ENCODE measurements around the gene CEACAM19. TPM values are rescaled to one million over a fixed set of nuclear protein-coding genes. Genes with fewer than 3 reads are reported as not detected.
"Not testable (repeated sequence)": the region's sequence is repeated elsewhere in the genome, so short reads cannot be mapped to it uniquely, and the experiment has no call there.

CEACAM19 gene
- total RNA-seq, 2 experiments from 2014 or later, result not detected

GRCh38 chr19:44708940-44709339, 37.7 kb downstream of the CEACAM19 start:
- ChIA-PET CTCF (ENCODE audit: unreplicated experiment) (no interaction called here), POLR2A (no interaction called here)
- DNase-seq (ENCODE audit: low spot score), result no peak
- Histone ChIP-seq H3K9me3 (ENCODE audit: low read length) (no peaks in the 10 kb centered on the region), H3K79me2 (ENCODE audit: insufficient read depth, low read depth, low read length) (no peaks in the 10 kb centered on the region), H3K36me3 (ENCODE audit: insufficient read depth, low read length) (no peaks in the 10 kb centered on the region), H3K4me2 (ENCODE audit: low read length) (no peak overlapping the region), H4K20me1 (ENCODE audit: insufficient read depth, low read length) (no peaks in the 10 kb centered on the region), H2AFZ (ENCODE audit: low read length) (no peak overlapping the region), H3K9me2 (ENCODE audit: insufficient read depth, low read length) (no peaks in the 10 kb centered on the region), H3K4me1 (ENCODE audit: insufficient read depth, low read length, poor library complexity, severe bottlenecking) (no peaks in the 10 kb centered on the region), H3K27ac (ENCODE audit: low read depth, low read length, poor library complexity, severe bottlenecking) (no peak overlapping the region), H3K4me3 (ENCODE audit: low read depth, low read length, poor library complexity, severe bottlenecking) (no peak overlapping the region)
- intact Hi-C loops (cut with micrococcal nuclease; ENCODE audit: unreplicated experiment), result no loop called here
- no TSS peak for BruUV-seq (replicated peaks)
- TF ChIP-seq EZH2phosphoT487 (IDR thresholded peaks at IDR 0.05; ENCODE audit: borderline replicate concordance, low read depth, low read length) (no peak), CTCF (conservative IDR thresholded peaks at IDR 0.05; ENCODE audit: low read length) (no peak)

- H3K79me2 ChIP-seq (ENCODE audit: insufficient read depth, low read depth, low read length); H3K27ac ChIP-seq (ENCODE audit: low read depth, low read length, poor library complexity, severe bottlenecking); BruUV-seq (replicated peaks); DNase-seq (ENCODE audit: low spot score); H3K4me1 ChIP-seq (ENCODE audit: insufficient read depth, low read length, poor library complexity, severe bottlenecking); H4K20me1 ChIP-seq (ENCODE audit: insufficient read depth, low read length); H2AFZ ChIP-seq (ENCODE audit: low read length); H3K9me3 ChIP-seq (ENCODE audit: low read length); H3K4me3 ChIP-seq (ENCODE audit: low read depth, low read length, poor library complexity, severe bottlenecking); intact Hi-C loops (cut with micrococcal nuclease; ENCODE audit: unreplicated experiment); POLR2A ChIA-PET; CTCF ChIA-PET (ENCODE audit: unreplicated experiment); H3K4me2 ChIP-seq (ENCODE audit: low read length); H3K9me2 ChIP-seq (ENCODE audit: insufficient read depth, low read length); H3K36me3 ChIP-seq (ENCODE audit: insufficient read depth, low read length): not testable (repeated sequence)
These were observed 38.4 kb downstream of the CEACAM19 start for GRCh38 chr19:44709434-44710266.

GRCh38 chr19:44710483-44710882, 39.2 kb downstream of the CEACAM19 start:
- Histone ChIP-seq H3K27ac (ENCODE audit: low read depth, low read length, poor library complexity, severe bottlenecking) (no peak overlapping the region), H3K4me2 (ENCODE audit: low read length) (no peak overlapping the region), H3K79me2 (ENCODE audit: insufficient read depth, low read depth, low read length) (no peaks in the 10 kb centered on the region), H3K4me1 (ENCODE audit: insufficient read depth, low read length, poor library complexity, severe bottlenecking) (no peaks in the 10 kb centered on the region), H3K9me2 (ENCODE audit: insufficient read depth, low read length) (no peaks in the 10 kb centered on the region), H3K9me3 (ENCODE audit: low read length) (peaks cover 11% of the 10 kb centered on the region; the same call in 1 of the 2 replicates), H3K4me3 (ENCODE audit: low read depth, low read length, poor library complexity, severe bottlenecking) (no peak overlapping the region), H3K36me3 (ENCODE audit: insufficient read depth, low read length) (no peaks in the 10 kb centered on the region), H2AFZ (ENCODE audit: low read length) (no peak overlapping the region), H4K20me1 (ENCODE audit: insufficient read depth, low read length) (no peaks in the 10 kb centered on the region)
- intact Hi-C loops (cut with micrococcal nuclease; ENCODE audit: unreplicated experiment), result no loop called here
- DNase-seq (ENCODE audit: low spot score), result no peak
- no TSS peak for BruUV-seq (replicated peaks)
- TF ChIP-seq CTCF (conservative IDR thresholded peaks at IDR 0.05; ENCODE audit: low read length) (no peak), EZH2phosphoT487 (IDR thresholded peaks at IDR 0.05; ENCODE audit: borderline replicate concordance, low read depth, low read length) (no peak)
- POLR2A ChIA-PET, result no interaction called here
- CTCF ChIA-PET (ENCODE audit: unreplicated experiment), result no interaction called here
